IMR-90 (cell line): ENCODE measurements around the gene BCL2. TPM values are rescaled to one million over a fixed set of nuclear protein-coding genes. Genes with fewer than 3 reads are reported as not detected.

Source experiments
- ATAC-seq: fragments of 200-7000 bp; cut with Tn5 transposase; 2 replicates; pipeline ENCODE4 v1.9.1; 2020; ENCODE audit warnings: low read depth, mild to moderate bottlenecking, moderate library complexity
- BruUV-seq: library from RNA; stranded (reverse); fragments of 400-500 nt; replicated peaks from 2 replicates; lab custom pipeline; 2021; lab: Mats Ljungman, UMichigan
- CTCF ChIA-PET: fragments of 300-600 bp; formaldehyde crosslinking; extraction: SDS; loops from one replicate; lab custom pipeline; 2021; ENCODE audit warnings: antibody characterized with exemption; lab: Yijun Ruan, JAX
- POLR2A ChIA-PET: fragments of 300-600 bp; sonication (Branson Sonifier 250); formaldehyde crosslinking; loops from one replicate; lab custom pipeline; 2022; ENCODE audit warnings: antibody characterized with exemption; ENCODE audit not compliant: unreplicated experiment; lab: Charles Lee
- DNase-seq: peaks from one replicate; pipeline ENCODE4 v3.0.0; 2013
- H2AFZ ChIP-seq: replicated peaks from 2 replicates; pipeline ENCODE3; 2013; ENCODE audit warnings: low read length, mild to moderate bottlenecking; ENCODE audit not compliant: poor library complexity
- H2AK5ac ChIP-seq: 2 replicates; pipeline ENCODE4 v1.6.1; 2013; ENCODE audit warnings: low read depth, low read length, inconsistent platforms
- H2AK9ac ChIP-seq: replicated peaks from 2 replicates; pipeline ENCODE3; 2013; ENCODE audit warnings: mild to moderate bottlenecking, low read depth, low read length, moderate library complexity; ENCODE audit not compliant: poor library complexity
- H2BK120ac ChIP-seq: 2 replicates; pipeline ENCODE4 v1.6.1; 2013; ENCODE audit warnings: low read depth, low read length, inconsistent platforms
- H2BK15ac ChIP-seq: 3 replicates; pipeline ENCODE4 v1.6.1; 2013; ENCODE audit warnings: low read depth, low read length, inconsistent platforms
- H2BK20ac ChIP-seq: 2 replicates; pipeline ENCODE4 v1.6.1; 2013; ENCODE audit warnings: low read depth, mild to moderate bottlenecking, inconsistent platforms, low read length, moderate library complexity
- H2BK5ac ChIP-seq: 2 replicates; pipeline ENCODE4 v1.6.1; 2013; ENCODE audit warnings: mild to moderate bottlenecking, low read depth, low read length, inconsistent platforms; ENCODE audit not compliant: poor library complexity, severe bottlenecking
- H3K14ac ChIP-seq: replicated peaks from 2 replicates; pipeline ENCODE4 v1.6.1; 2013; ENCODE audit warnings: low read depth, low read length, inconsistent platforms
- H3K18ac ChIP-seq: 2 replicates; pipeline ENCODE4 v1.6.1; 2013; ENCODE audit warnings: low read depth, low read length, control low read depth
- H3K23ac ChIP-seq: 2 replicates; pipeline ENCODE4 v1.6.1; 2013; ENCODE audit warnings: low read depth, low read length, inconsistent platforms
- H3K27ac ChIP-seq: 2 replicates; pipeline ENCODE4 v1.5.1; 2013; ENCODE audit warnings: mild to moderate bottlenecking, control low read depth, low read length; ENCODE audit not compliant: insufficient read depth
- H3K27me3 ChIP-seq: 2 replicates; pipeline ENCODE4 v1.6.1; 2013; ENCODE audit warnings: low read length; ENCODE audit not compliant: control insufficient read depth, insufficient read depth
- H3K36me3 ChIP-seq: 2 replicates; pipeline ENCODE4 v1.6.1; 2013; ENCODE audit warnings: low read length, mixed read lengths; ENCODE audit not compliant: control insufficient read depth, insufficient read depth
- H3K4ac ChIP-seq: 2 replicates; pipeline ENCODE4 v1.6.1; 2013; ENCODE audit warnings: low read depth, low read length, inconsistent platforms
- H3K4me1 ChIP-seq: 2 replicates; pipeline ENCODE4 v1.6.1; 2013; ENCODE audit warnings: low read length, mixed read lengths; ENCODE audit not compliant: control insufficient read depth, insufficient read depth
- H3K4me2 ChIP-seq: 2 replicates; pipeline ENCODE4 v1.6.1; 2013; ENCODE audit warnings: low read depth, mild to moderate bottlenecking, control low read depth, low read length, moderate library complexity
- H3K4me3 ChIP-seq: 2 replicates; pipeline ENCODE4 v1.5.1; 2013; ENCODE audit warnings: low read depth, mild to moderate bottlenecking, control low read depth, low read length, moderate library complexity; ENCODE audit not compliant: insufficient read depth
- H3K56ac ChIP-seq: 2 replicates; pipeline ENCODE4 v1.6.1; 2013; ENCODE audit warnings: low read length, inconsistent platforms; ENCODE audit not compliant: insufficient read depth; ENCODE audit errors: extremely low read depth
- H3K79me1 ChIP-seq, 2 experiments: 2 replicates each; pipeline ENCODE4 v1.6.1; 2013; ENCODE audit warnings: low read length in 2 of 2, inconsistent platforms in 1 of 2, low read depth in 1 of 2
- H3K9ac ChIP-seq: 2 replicates; pipeline ENCODE4 v1.6.1; 2013; ENCODE audit warnings: low read depth, low read length, control low read depth
- H3K9me1 ChIP-seq: 2 replicates; pipeline ENCODE4 v1.6.1; 2013; ENCODE audit warnings: low read length, inconsistent platforms; ENCODE audit not compliant: insufficient read depth
- H3K9me3 ChIP-seq: 2 replicates; pipeline ENCODE4 v1.6.1; 2013; ENCODE audit warnings: low read length; ENCODE audit not compliant: control insufficient read depth, insufficient read depth
- H4K20me1 ChIP-seq: 2 replicates; pipeline ENCODE4 v1.6.1; 2013; ENCODE audit warnings: low read length, inconsistent platforms; ENCODE audit not compliant: insufficient read depth
- H4K5ac ChIP-seq: 2 replicates; pipeline ENCODE4 v1.6.1; 2013; ENCODE audit warnings: mild to moderate bottlenecking, low read depth, low read length, control low read depth
- H4K8ac ChIP-seq, 2 experiments: 2 replicates each; pipeline ENCODE4 v1.6.1; 2013; ENCODE audit warnings: low read depth in 2 of 2, low read length in 2 of 2, control low read depth in 1 of 2, inconsistent platforms in 1 of 2
- H4K91ac ChIP-seq: 2 replicates; pipeline ENCODE4 v1.6.1; 2013; ENCODE audit warnings: low read depth, low read length, inconsistent platforms; ENCODE audit not compliant: insufficient read depth
- BHLHE40 ChIP-seq: fragments of 150-350 bp; IDR thresholded peaks from 2 replicates; pipeline ENCODE4 v1.6.1; 2016; ENCODE audit warnings: mild to moderate bottlenecking, low read depth, low read length
- CEBPB ChIP-seq: IDR thresholded peaks from 2 replicates; pipeline ENCODE4 v1.6.1; 2012; ENCODE audit warnings: low read depth, low read length, improper control_type of control experiment
- CHD1 ChIP-seq: IDR thresholded peaks from 2 replicates; pipeline ENCODE4 v1.6.1; 2012; ENCODE audit warnings: low read depth, low read length, improper control_type of control experiment
- FOS ChIP-seq: fragments of 150-350 bp; IDR thresholded peaks from 2 replicates; pipeline ENCODE4 v1.6.1; 2016; ENCODE audit warnings: low read depth, low read length
- MAFK ChIP-seq: IDR thresholded peaks from 2 replicates; pipeline ENCODE4 v1.6.1; 2012; ENCODE audit warnings: low read depth, low read length, improper control_type of control experiment
- MAZ ChIP-seq: IDR thresholded peaks from 2 replicates; pipeline ENCODE4 v1.6.1; 2012; ENCODE audit warnings: low read depth, mild to moderate bottlenecking, low read length, improper control_type of control experiment, moderate library complexity, borderline replicate concordance
- MXI1 ChIP-seq: IDR thresholded peaks from 2 replicates; pipeline ENCODE4 v1.6.1; 2012; ENCODE audit warnings: low read depth, mild to moderate bottlenecking, low read length, moderate library complexity, borderline replicate concordance
- NFE2L2 ChIP-seq: fragments of 150-350 bp; IDR thresholded peaks from 2 replicates; pipeline ENCODE4 v1.6.1; 2016; ENCODE audit warnings: low read depth, mild to moderate bottlenecking, low read length
- POLR2A ChIP-seq: IDR thresholded peaks from 2 replicates; pipeline ENCODE4 v1.6.1; 2012; ENCODE audit warnings: mild to moderate bottlenecking, low read depth, low read length
- RAD21 ChIP-seq: IDR thresholded peaks from 2 replicates; pipeline ENCODE4 v1.6.1; 2012; ENCODE audit warnings: low read length, improper control_type of control experiment
- RFX5 ChIP-seq: IDR thresholded peaks from 2 replicates; pipeline ENCODE4 v1.8.0; 2012; ENCODE audit warnings: low read depth, mild to moderate bottlenecking, low read length, moderate library complexity
- SMC3 ChIP-seq: fragments of 150-350 bp; IDR thresholded peaks from 2 replicates; pipeline ENCODE4 v1.6.1; 2016; ENCODE audit warnings: low read depth, mild to moderate bottlenecking, antibody characterized with exemption, low read length, moderate library complexity
- WGBS, 2 experiments: methylation state at CpG; one replicate each; pipeline versions ENCODE4 v1.1.5 to v1.1.7; 2013; ENCODE audit warnings: missing lambda C conversion rate in 2 of 2; ENCODE audit not compliant: insufficient read length in 1 of 2; ENCODE audit errors: extremely low coverage in 2 of 2; 5-methylcytosine and 5-hydroxymethylcytosine counted together
- dilution Hi-C: fragments of 300-500 bp; cut with HindIII; formaldehyde crosslinking; loops from one replicate; pipeline ENCODE4 v1.14.3; 2018; ENCODE audit warnings: low sequenced_read_pairs; ENCODE audit not compliant: unreplicated experiment
- in situ Hi-C: fragments of 300-500 bp; cut with MboI; formaldehyde crosslinking; loops from 3 replicates; pipeline ENCODE4 v1.14.3; 2019; ENCODE audit warnings: low sequenced_read_pairs, inconsistent platforms, mixed read lengths
- intact Hi-C: fragments of 100-400 bp; cut with micrococcal nuclease; formaldehyde crosslinking; loops from 2 replicates; pipeline ENCODE4 v1.10.0; 2022
- polyA plus RNA-seq, 3 experiments: library from polyadenylated mRNA; depleted of rRNA; stranded (reverse); fragments of >200 nt; gene quantifications; 2 replicates each; pipeline ENCODE4 v1.2.3, GENCODE V29; 2012; ENCODE audit warnings: low replicate concordance in 1 of 3
- total RNA-seq: library from RNA; depleted of rRNA; stranded (reverse); fragments of >200 nt; gene quantifications from 2 replicates; pipeline ENCODE4 v1.2.3, GENCODE V29; 2012
- TF ChIP-seq, protein P1 (sequence below): conservative IDR thresholded peaks from 2 replicates; pipeline ENCODE4 v1.5.1; 2012; ENCODE audit warnings: mild to moderate bottlenecking, low read depth, low read length, improper control_type of control experiment
- TF ChIP-seq, protein P2 (sequence below): fragments of 150-350 bp; IDR thresholded peaks from 2 replicates; pipeline ENCODE4 v1.6.1; 2016; ENCODE audit warnings: low read depth, mild to moderate bottlenecking, low read length, moderate library complexity, borderline replicate concordance
- TF ChIP-seq, protein P3 (sequence below): fragments of 150-350 bp; IDR thresholded peaks from 2 replicates; pipeline ENCODE4 v1.6.1; 2017; ENCODE audit warnings: mild to moderate bottlenecking, antibody characterized with exemption, low read length, low read depth

Gene BCL2
- total and polyA plus RNA-seq, 2 of the 4 experiments (the other 2 are of a cell fraction) = 0.24 to 0.54 TPM

DNA sequence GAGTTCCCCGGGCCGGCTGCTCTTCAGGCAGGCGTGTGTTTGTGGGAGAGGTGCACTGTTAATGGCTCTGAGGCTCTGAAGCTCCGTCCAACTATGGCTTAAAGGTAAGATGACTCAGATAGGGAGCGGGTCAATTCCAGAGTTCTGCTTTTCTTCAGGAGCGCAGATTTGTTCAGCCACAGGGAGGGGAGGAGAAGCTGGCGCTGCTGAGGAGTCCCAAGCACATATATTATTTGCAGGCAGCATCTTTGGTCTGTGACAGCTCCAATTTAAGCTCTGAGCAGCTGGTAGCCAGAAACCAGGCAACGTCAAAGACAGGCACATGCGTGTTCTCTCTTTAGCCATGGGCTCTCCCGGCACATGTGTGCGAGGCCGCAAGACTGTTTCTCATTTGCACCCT is 229.2 kb downstream of the BCL2 start:
- BruUV-seq = no TSS peak
- Histone ChIP-seq H3K9ac (no peak overlapping the region), H3K36me3 (no peaks in the 10 kb centered on the region), H3K4ac (no peak overlapping the region), H3K4me3 (no peak overlapping the region), H3K27me3 (peaks cover 11% of the 10 kb centered on the region), H2BK20ac (no peak overlapping the region), H3K79me1 (no peaks in the 10 kb centered on the region), H3K27ac (no peak overlapping the region), H3K23ac (no peak overlapping the region), H3K18ac (no peak overlapping the region), H2AFZ (no peak overlapping the region), H2AK9ac (no peak overlapping the region), H4K5ac (no peak overlapping the region), H4K20me1 (peaks cover 4% of the 10 kb centered on the region; the same call in 1 of the 2 replicates), H3K9me3 (no peaks in the 10 kb centered on the region), H3K14ac (no peak overlapping the region), H2AK5ac (no peak overlapping the region), H3K4me2 (no peak overlapping the region), H4K91ac (no peak overlapping the region), H2BK5ac (no peak overlapping the region), H4K8ac (no peak overlapping the region), H2BK15ac (no peak overlapping the region), H3K4me1 (no peaks in the 10 kb centered on the region), H3K56ac (no peak overlapping the region), H3K9me1 (peaks cover 12% of the 10 kb centered on the region), H2BK120ac (no peak overlapping the region)
- intact Hi-C loops = no loop called here
- ATAC-seq (no peak), DNase-seq (no peak)
- ChIA-PET POLR2A (no interaction called here), CTCF (no interaction called here)
- 73% methylated on average over 2 of the region's 12 CpGs; no CpG with 5 or more reads in 1 of the 2 experiments for WGBS, 2 experiments
- no peak for TF ChIP-seq SMC3
- TF ChIP-seq POLR2A = no peak
- no peak for TF ChIP-seq FOS
- TF ChIP-seq CEBPB = no peak
- TF ChIP-seq, protein P1, sequence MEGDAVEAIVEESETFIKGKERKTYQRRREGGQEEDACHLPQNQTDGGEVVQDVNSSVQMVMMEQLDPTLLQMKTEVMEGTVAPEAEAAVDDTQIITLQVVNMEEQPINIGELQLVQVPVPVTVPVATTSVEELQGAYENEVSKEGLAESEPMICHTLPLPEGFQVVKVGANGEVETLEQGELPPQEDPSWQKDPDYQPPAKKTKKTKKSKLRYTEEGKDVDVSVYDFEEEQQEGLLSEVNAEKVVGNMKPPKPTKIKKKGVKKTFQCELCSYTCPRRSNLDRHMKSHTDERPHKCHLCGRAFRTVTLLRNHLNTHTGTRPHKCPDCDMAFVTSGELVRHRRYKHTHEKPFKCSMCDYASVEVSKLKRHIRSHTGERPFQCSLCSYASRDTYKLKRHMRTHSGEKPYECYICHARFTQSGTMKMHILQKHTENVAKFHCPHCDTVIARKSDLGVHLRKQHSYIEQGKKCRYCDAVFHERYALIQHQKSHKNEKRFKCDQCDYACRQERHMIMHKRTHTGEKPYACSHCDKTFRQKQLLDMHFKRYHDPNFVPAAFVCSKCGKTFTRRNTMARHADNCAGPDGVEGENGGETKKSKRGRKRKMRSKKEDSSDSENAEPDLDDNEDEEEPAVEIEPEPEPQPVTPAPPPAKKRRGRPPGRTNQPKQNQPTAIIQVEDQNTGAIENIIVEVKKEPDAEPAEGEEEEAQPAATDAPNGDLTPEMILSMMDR = no peak
- TF ChIP-seq NFE2L2 = no peak
- TF ChIP-seq MAZ = no peak
- TF ChIP-seq, protein P2, sequence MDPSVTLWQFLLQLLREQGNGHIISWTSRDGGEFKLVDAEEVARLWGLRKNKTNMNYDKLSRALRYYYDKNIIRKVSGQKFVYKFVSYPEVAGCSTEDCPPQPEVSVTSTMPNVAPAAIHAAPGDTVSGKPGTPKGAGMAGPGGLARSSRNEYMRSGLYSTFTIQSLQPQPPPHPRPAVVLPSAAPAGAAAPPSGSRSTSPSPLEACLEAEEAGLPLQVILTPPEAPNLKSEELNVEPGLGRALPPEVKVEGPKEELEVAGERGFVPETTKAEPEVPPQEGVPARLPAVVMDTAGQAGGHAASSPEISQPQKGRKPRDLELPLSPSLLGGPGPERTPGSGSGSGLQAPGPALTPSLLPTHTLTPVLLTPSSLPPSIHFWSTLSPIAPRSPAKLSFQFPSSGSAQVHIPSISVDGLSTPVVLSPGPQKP = no peak
- no peak for TF ChIP-seq CHD1
- TF ChIP-seq MXI1 = no peak
- no peak for TF ChIP-seq MAFK
- TF ChIP-seq, protein P3, sequence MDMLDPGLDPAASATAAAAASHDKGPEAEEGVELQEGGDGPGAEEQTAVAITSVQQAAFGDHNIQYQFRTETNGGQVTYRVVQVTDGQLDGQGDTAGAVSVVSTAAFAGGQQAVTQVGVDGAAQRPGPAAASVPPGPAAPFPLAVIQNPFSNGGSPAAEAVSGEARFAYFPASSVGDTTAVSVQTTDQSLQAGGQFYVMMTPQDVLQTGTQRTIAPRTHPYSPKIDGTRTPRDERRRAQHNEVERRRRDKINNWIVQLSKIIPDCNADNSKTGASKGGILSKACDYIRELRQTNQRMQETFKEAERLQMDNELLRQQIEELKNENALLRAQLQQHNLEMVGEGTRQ = no peak
- no peak for TF ChIP-seq RFX5
- TF ChIP-seq RAD21 = no peak
- TF ChIP-seq BHLHE40 = no peak
- dilution Hi-C loops = no loop called here
- in situ Hi-C loops = no loop called here
